ENCODE data around the gene C17orf67.

C17orf67 gene

DNA sequence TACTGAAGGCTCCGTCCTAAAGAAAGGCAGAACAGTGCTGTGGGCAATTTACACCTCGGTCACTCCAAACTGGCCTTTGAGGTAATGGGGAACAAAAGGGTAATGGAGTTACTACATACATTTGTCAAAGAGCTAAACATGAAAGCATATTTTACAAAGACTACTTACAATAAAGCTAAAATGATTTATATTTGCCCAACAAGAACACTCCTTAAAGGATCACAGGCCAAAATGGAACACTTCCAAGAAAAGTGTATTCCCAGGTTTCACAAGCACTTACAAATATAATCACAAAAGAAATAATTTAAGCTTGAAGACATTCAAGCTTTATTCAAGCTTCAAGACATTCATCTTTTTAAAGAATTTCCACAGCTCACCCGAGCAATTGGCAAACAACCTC is 29.3 kb downstream of the C17orf67 start:
- no peak for DNase-seq

DNA sequence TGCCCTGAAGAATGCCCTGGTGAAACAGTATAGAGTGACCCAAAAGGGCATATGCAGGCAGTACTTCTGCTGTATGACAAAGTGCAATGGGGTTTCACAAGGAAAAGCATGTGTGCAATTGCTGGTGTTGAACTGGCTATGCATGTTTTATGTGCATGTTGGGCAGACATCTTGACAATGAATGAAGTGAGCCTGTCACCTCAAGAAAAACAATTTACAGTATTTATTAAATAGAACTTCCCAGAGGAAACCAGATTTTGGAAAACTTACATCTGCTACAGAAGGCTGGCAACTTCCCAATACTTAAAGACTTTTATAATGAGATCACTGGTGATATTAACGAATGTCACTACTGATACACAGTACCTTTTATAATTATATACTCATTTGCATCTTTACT is 30.6 kb downstream of the C17orf67 start:
- DNase-seq: no peak

DNA sequence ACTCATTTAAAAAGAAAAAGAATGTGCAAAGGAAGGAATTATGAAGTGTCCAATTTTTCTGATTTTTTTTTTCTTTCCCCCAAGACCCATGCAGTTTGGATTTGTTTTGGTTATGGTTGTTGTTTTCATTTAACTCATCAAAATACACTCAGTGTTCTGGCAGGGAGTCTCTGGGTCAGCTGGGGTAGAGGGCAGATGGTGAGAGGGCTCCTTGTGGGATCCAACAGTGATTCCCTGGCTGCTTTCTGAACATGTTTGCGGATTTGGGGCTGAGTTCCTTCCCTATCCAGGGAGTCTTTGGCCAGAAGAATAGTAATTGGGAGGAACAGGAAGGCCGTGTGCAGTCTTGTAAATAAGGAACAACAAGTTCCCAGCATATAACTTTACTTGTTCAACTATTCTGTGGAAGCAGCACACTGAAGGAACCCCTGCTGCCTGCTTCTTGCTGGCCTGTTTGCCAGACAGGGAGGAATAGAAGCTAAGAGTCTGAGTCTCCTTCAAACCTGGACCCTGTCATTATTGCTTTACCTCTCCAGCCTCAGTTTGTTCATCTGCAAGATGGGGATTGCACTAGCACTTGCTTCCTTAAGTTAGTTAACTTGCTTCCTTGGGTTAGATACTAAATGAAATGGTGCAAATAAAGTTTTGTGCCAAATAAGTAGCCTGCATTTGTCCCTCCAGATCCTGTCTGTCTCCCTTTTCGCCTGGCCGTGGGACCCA is 32.1 kb downstream of the C17orf67 start:
- no peak for DNase-seq

DNA sequence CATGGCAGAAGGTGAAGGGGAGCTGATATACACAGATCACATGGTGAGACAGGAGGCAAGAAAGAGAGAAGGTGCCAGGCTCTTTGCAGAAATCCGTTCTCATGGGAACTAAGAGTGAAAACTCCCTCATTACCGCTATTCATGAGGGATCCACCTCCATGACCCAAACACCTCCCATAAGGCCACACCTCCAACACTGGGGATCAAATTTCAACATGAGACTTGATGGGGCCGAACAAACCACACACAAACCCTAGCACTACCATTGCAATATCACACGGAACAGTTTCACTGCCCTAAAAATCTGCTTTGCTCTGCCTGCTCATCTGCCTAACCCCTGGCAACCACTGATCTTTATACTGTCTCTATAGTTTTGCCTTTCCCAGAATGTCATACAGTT is 34.8 kb downstream of the C17orf67 start:
- DNase-seq: no peak

DNA sequence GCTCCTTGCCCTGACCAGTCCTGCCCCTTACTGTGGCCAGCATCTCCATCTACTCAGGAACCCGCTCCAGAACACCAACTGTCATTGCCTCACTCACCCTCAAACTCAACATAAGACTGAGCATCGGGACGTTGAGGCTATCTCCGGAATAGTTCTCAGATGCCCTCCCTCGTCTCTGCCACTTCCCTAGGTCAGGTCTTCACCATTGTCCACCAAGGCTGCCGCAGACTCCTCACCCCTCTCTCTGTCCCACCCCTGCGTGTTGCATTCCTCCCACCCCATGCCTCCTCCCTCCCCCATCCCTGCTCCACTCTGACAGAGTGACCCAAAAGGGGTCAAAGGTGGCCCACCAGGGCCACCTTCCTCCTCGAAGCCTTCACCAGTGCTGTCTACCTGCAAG is 37.2 kb downstream of the C17orf67 start:
- no peak for DNase-seq

DNA sequence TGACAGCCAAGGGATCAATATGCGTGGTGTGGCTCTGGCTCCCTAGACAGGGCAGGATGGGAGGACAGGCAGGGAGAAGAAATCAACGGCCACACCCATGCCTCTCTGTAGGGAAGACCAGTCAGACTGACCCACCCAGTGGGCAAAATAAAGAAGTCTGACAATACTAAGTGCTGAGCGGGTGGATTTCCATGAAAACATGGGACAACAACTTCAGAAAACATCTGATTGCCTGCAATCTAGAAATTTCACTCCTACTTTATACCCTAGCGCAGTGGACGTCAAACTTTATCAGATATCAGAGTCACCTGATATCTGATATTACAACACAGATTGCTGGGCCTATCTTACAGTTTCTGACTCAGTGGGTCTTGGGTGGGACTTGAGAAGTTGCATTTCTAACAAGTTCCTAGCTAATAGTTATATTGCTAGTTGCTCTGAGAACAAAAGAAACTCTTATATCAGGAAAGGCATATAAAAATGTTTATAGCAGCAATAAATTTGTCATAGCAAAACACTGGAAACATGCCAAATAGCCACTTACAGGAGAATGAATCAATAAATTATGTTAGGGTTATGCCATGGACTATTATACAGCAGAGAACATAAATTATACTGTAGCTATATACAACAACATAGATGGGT is 38.4 kb downstream of the C17orf67 start:
- DNase-seq: no peak

DNA sequence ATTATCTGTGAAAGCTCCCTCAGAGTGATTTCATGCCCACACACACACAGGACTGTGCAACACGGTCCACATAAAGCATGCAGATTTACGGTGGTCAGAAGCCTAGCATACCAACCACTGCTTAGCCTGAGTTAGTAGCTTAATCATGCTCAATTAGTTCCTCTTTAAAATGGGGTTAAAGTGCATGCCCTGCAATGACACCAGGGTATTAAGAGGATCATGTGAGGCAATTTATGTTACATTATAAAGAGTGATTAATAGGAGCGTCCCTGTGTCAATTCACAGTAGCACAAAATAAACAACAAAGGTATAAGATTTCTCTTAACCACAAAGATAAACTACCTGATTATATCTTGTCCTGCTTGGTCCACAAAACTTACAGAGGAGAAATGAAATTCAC is 39.8 kb downstream of the C17orf67 start:
- no peak for DNase-seq

DNA sequence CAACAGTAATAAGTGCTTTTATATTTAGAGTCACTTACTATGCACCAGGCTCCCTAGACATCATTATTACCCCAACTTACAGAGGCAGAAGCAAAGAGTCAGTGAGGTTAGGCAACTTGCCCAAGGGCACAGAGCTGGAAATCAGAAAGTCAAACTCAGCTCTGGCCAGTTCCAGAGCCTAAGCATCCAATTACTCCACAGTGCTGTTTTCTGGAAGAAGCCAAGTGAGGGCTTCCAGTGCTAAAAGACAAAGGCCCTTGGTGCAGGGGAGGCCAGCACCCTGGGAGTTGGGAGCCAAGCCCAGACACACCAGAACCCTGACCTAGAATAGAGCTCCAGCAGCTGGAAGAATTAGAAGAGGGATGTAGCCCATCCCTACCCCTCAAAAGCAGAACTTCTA is 40.2 kb downstream of the C17orf67 start:
- DNase-seq: no peak

DNA sequence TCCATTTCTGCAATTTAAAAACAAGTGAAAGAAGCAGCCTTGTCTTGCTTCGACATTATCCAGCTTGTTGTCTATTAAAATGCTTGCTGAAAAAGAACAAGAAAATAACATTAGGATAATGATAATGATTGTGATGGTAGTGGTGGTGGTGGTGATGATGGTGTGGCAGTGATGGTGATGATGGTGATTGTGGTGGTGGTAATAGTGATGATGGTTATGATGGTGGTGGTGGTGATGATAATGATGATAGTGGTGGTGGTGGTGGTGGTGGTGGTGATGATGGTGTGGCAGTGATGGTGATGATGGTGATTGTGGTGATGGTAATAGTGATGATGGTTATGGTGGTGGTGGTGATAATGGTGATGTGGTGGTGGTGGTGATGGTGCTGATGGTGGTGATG is 41.5 kb downstream of the C17orf67 start:
- no peak for DNase-seq

DNA sequence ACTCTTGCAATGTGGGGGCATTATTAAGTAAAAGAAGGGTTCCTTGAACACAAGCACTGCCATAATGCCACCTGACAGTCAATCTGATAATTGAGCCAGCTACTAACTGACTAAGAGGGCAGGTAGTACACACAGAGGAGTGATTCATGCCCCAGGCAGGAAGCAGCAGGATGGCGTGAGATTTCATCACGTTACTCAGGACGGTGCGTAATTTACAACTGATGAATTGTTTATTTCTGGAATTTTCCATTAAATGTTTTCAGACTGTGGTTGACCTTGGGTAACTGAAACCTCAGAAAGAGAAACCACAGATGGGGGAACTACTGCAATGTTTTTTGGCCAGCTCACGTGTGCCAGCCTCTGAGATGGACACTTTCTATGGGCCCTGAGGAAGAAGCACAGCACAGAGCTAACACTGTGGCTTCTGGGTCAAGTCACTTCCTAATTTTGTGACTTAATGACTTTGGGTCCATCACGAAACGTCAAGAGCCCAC is 46.7 kb downstream of the C17orf67 start:
- no peak for DNase-seq

DNA sequence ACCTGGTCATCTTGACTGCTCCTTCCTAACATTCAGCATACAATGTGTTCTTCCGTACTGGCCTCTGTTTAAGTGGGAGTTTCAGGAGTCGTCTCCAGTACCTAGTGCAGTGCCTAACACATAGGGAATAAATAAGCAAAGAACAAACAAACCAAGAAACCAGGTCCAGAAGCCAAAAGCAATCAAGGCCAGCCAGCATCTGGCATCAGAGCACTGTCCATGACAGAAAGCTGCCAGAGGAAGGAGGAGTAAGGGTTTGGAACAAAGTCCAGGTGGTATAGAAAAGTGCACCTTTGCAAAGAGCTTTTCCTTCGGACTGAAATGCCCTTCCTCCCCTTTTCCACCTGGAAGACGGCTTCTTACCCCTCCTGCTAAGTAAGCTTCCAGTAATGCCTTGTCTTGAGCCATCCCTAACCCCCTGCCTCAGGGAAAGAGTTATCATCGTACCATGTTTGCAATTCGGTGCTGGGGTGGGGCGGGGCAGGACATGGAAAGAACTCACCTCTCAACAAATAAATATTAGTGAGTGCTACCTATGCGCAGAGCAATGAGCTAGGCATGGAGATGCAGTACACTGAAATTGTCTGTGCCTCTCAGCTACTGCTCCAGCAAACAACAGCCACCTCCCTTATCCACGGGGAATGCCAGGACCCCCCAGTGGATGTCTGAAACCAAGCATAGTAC is 47.6 kb downstream of the C17orf67 start:
- no peak for DNase-seq

DNA sequence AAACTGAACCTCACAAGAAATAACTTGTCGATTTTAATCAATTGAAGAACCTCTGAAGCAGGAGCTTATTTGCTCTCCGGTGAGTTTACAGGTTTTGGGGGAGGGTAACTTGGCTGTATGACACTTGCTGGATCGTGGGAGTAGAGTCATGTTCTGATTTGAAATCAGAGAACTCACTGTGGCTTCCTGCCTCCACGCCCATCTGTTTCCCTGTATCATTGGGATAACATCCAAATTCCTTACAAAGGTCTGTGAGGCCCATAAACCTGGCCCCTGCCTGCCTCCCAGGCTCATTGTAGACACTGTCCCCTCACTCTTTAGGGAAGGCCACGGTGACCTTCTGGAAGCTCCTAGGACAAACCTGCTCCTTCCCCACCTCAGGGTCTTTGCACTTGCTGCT is 48.3 kb downstream of the C17orf67 start:
- no peak for DNase-seq

DNA sequence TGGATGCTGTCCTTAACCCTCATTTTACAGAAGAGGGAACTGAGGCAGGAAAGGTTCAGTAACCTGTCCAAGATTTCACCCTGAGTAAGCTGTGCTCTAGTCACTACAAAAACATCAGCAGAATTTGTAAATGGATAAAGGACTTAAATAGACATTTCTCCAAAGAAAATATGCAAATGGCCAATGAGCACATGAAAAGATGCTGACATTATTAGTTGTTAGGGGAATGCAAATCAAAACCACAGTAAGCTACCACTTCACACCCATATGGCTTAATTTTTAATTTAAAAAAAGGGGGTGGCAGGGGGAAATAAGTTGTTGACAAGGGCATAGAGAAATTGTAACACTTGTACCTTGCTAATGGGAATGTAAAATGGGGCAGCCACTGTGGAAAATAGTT is 51.4 kb downstream of the C17orf67 start:
- DNase-seq: no peak

DNA sequence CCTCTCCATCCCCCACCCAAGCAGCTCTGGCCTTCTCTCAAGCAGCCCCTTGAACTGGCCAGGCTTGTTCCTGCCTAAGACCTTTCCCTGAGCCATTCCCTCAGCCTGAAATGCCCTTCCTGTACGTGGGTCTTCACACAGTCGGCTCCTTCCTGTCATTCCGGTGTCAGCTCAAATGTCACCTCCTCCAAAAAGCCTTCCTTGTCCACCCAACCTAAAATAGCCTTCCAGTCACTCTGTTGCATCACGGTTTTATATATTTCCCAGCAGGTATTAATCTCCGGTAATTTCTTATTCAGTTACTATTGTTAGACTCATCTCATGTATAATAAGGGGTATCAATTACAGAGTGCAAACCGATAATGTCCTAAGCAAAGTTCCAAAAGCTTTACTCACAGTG is 51.8 kb downstream of the C17orf67 start:
- no peak for DNase-seq

DNA sequence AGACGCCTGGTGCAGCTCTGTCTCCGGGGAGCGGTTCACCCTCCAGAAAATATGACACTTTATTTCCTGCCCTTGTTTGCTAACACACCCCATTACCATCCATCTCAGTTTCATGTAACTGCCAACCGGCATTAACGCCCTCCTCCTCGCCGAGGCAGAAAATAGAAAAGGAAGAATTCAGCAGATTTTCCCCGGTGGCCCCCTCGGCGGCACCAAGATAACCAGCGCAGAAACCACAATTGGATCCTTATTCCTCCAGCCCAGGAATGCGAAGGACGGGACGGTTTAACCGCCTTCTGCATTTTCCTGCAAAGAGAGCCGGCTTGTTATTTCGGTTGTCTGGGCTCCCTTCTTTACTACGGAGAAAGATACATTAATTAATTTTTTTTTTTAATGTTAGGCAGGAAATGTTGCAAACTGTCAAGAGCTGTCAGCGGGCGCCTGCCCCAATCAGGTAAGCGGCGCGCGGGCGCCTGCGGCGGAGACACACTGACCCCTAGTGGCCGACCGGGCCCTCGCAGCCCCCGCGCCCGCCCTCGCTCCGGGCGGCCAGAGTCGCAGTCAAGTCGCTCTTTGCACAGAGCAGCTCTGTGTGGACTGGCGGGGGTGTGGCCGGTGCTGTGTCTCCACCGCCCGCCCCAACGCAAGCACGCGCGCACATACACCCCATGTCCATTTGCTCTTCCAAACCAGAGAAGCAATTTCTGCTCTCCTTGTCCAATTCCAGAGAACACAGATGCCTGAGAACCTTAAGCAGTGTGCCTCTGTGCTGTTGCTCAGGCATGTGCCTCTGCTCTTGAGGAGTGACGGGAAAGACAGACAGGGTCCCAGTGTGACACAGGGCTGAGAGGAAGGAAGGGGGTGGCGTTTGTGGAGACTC is 53.6 kb downstream of the C17orf67 start:
- peak; percentile 46 for DNase-seq

DNA sequence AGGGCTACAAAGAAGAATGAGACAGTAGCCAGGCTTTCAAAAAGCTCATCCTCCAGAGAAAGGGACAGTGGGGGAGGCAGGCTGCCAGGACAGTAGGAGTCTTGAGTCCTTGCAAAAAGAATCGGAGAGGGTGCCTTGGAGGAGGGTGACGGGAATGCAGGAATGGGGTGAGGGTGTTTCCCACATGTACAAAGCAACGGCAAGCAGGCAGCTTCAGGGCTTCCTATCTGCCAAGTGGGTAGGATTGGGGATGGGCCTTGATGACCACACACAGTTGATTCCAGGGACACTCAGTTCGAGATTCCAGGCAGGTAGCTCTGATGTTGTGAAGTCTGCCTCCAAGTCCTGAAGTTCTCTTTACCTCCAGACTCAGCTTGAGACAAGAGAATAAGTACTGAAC is 54.4 kb downstream of the C17orf67 start:
- DNase-seq: no peak

DNA sequence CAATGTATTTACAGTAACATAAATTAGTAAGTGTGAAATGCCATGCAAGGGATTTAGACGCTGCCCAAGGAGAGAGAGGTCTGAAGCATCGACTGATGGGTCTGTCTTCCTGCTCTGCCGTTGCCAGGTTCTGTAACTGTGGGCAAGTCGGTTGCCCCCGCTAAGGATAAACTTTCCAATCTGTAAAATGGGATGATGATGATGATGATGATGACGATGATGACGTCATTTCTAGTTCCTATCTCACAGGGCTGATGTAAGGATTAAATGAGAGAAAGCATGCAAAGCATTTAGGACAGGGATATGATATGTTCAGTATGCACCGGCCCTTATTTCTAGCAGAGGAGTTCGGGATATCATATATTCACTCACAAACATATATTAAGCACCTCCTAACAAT is 54.8 kb downstream of the C17orf67 start:
- no peak for DNase-seq

DNA sequence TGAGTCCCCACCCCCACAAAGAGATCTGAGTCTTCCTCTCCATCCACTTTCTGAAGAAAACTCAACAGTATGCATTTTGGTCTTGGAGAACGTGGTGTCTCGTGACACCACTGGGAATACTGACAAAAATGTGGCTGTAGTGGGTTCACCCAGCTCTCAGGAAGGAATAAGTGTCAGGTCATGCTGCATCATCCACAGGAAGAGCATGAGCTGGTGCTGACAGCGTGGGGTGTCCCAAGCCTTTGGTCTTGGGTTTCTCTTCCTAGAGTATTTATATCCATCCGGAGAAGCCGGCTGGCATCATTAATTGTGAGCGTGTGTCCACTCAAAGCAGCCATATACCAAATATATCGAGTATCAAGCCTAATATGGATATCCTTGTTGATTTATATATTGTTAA is 55.9 kb downstream of the C17orf67 start:
- DNase-seq: no peak

DNA sequence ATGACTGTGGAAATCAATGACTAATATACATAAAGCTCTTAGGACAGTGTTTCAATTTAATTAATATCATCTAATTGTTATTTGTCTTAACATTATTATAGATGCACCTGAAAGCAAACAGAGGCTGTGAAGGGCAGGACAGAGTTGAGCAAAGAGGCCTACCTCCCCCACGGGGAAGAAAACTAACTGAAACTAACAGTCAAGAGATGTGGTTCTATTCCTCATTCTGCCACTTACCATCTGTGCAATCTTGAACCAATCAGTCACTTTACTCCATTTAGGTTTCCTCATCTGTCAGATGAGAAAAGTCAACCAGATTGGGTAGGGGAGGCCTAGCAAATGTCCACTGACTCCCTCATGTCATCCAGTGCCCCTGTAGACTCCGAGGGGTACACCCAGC is 59.1 kb downstream of the C17orf67 start:
- no peak for DNase-seq

DNA sequence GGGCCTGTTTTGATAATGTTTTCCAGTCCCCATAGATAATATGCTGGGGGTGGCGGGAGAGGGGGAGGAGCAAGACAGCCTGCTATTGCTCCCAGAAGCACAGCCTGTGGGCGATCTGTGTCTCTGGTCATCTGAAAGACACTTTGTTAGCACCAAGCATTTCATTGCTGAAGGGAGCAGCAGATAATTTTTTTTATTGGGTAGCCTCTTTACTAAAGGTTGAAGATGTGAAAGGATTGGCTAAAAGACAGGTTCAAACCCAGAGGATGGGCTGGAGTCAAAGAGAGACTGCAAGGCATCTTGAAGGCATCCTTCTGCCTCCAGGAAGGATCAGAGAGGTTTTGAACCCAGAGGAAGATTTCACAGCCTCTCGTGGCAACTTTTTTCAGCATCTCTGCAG is 60.6 kb downstream of the C17orf67 start:
- no peak for DNase-seq

DNA sequence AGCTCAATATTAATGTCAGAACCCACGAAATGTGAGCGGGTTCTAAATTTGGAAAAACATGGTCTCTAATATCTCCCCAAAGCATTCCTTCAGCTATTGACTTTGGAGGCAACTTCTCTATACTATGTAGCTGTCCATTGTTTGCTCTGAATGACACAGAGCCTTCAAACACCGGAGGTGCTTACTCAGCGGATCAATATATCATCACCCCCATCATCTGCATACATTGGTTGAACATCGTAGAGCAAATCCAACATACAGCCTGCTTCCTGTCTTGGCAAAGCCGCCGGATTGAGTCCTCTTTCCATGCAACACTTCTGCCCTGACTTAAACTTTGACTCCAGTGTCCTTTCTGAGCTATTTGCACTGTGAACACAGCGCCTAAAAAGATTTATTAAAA is 61.3 kb downstream of the C17orf67 start:
- no peak for DNase-seq

DNA sequence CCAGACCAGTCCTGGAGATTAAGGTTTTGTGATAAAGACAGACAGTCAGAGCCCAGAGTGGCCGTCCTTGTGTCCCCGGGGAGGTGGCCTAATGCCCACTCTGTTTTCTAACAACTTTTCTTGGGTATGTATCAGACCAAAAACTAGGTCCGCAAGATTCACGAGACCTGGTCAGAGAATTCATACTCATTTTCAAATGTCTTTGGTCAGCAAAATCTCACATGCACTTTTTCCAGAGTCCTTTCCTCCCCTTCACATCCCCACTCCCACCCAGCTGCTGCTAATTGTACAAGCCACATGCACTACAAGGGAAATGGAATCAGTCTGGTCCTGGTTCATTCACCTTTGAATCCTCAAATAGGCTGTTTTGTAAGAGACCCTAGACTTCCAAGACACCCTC is 61.7 kb downstream of the C17orf67 start:
- DNase-seq: no peak

DNA sequence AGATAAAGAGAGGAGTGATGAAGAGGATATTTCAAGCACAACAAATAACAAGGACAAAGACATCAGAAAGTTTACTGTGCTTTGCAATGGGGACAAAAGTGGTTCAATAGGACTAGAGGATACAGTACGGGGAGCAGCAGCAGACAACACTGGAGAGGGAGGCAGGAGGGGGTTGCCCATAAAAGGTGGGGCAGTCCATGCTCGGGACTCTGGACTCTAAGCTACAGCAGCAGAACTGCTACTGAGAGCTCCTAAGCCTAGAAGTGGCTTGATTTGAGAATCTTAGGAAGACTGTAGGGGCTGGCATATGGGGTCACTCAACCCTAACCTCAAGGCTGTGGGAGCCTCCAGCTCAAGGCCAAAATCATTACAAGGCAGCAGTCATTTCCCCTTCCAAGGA is 62.2 kb downstream of the C17orf67 start:
- no peak for DNase-seq

Measured in COR-L47 (cell line).